ENCODE results near the gene SPNS2. TPM values are rescaled to one million over a fixed set of nuclear protein-coding genes. Genes with fewer than 3 reads are reported as not detected.
A peak's percentile ranks its signal among the peaks of the same experiment; 100 is the strongest.

Gene SPNS2
- total RNA-seq, 2 donors from 2014 or later, result 9.1 to 23.9 TPM

- ATAC-seq (ENCODE audit: insufficient number of reproducible peaks, low FRiP score, low read depth), result no peak
- no peak for DNase-seq (ENCODE audit: low spot score)
- no peaks in the 10 kb centered on the region for H3K9me3 ChIP-seq
Observed at GRCh38 chr17:4559139-4559791, 60.6 kb downstream of the SPNS2 start.

GRCh38 chr17:4559966-4560365, 61.3 kb downstream of the SPNS2 start:
- DNase-seq (ENCODE audit: low spot score) (no peak), ATAC-seq (ENCODE audit: insufficient number of reproducible peaks, low FRiP score, low read depth) (no peak)
- H3K4me3 ChIP-seq, result no peak overlapping the region
- no peaks in the 10 kb centered on the region for H3K36me3 ChIP-seq
- TF ChIP-seq, protein P1, sequence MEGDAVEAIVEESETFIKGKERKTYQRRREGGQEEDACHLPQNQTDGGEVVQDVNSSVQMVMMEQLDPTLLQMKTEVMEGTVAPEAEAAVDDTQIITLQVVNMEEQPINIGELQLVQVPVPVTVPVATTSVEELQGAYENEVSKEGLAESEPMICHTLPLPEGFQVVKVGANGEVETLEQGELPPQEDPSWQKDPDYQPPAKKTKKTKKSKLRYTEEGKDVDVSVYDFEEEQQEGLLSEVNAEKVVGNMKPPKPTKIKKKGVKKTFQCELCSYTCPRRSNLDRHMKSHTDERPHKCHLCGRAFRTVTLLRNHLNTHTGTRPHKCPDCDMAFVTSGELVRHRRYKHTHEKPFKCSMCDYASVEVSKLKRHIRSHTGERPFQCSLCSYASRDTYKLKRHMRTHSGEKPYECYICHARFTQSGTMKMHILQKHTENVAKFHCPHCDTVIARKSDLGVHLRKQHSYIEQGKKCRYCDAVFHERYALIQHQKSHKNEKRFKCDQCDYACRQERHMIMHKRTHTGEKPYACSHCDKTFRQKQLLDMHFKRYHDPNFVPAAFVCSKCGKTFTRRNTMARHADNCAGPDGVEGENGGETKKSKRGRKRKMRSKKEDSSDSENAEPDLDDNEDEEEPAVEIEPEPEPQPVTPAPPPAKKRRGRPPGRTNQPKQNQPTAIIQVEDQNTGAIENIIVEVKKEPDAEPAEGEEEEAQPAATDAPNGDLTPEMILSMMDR (IDR thresholded peaks at IDR 0.05), result no peak
- no peaks in the 10 kb centered on the region for H3K27me3 ChIP-seq (replicated peaks; ENCODE audit: insufficient read depth)
- no peak overlapping the region for H3K27ac ChIP-seq
- peaks cover 6 to 39% of the 10 kb centered on the region in 2 donors for H3K4me1 ChIP-seq (ENCODE audit: control insufficient read depth in 1 of 2, low read depth in 2 of 2)
- H3K9me3 ChIP-seq, result no peaks in the 10 kb centered on the region

More at GRCh38 chr17:4559139-4559791, 60.6 kb downstream of the SPNS2 start:
- H3K27ac ChIP-seq, result no peak overlapping the region
- TF ChIP-seq, protein P1 (IDR thresholded peaks at IDR 0.05), result no peak
- H3K27me3 ChIP-seq (replicated peaks; ENCODE audit: insufficient read depth), result no peaks in the 10 kb centered on the region
- no peak overlapping the region for H3K4me3 ChIP-seq
- H3K4me1 ChIP-seq (ENCODE audit: control insufficient read depth in 1 of 2, low read depth in 2 of 2), result peaks cover 11 to 45% of the 10 kb centered on the region in 2 donors
- no peaks in the 10 kb centered on the region for H3K36me3 ChIP-seq

DNA sequence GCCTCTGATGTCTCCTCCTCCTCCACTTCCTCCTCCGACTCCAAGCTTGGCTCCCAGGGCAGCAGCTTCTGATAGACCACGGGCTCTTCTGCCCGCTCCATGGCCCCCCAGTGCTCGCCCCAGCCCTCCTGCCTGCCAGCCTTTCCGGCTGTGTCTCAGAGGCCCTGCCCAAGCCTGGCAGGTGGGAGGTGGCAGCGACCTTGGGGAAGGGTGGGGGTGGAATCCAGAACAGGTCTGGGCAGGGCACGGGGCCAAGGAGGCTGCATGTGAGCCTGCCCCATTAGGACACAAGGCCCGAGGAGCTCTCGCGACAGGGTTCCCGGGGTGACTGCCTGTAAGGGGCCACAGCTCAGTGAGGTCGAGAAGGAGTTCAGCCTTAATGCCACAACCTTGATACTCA, 61.7 kb downstream of the SPNS2 start, which contains the start of gene GGT6:
Gene GGT6 (minus strand): TSS at position 157 of the 400 bp plus-strand sequence. CDS start 56 bp downstream, at position 101.
- ATAC-seq (ENCODE audit: insufficient number of reproducible peaks, low FRiP score, low read depth), result no peak
- DNase-seq (ENCODE audit: low spot score), result no peak
- H3K9me3 ChIP-seq, result no peaks in the 10 kb centered on the region
- H3K4me3 ChIP-seq, result no peak within 1 kb of the TSS
- H3K27me3 ChIP-seq (replicated peaks; ENCODE audit: insufficient read depth), result no peaks in the 10 kb centered on the region
- no peak within 1 kb of the TSS for H3K27ac ChIP-seq
- H3K4me1 ChIP-seq (ENCODE audit: control insufficient read depth in 1 of 2, low read depth in 2 of 2), result peaks cover 6 to 41% of the 10 kb centered on the region in 2 donors
- H3K36me3 ChIP-seq, result no peaks in the 10 kb centered on the region
- TF ChIP-seq, protein P1 (IDR thresholded peaks at IDR 0.05), result no peak

DNA sequence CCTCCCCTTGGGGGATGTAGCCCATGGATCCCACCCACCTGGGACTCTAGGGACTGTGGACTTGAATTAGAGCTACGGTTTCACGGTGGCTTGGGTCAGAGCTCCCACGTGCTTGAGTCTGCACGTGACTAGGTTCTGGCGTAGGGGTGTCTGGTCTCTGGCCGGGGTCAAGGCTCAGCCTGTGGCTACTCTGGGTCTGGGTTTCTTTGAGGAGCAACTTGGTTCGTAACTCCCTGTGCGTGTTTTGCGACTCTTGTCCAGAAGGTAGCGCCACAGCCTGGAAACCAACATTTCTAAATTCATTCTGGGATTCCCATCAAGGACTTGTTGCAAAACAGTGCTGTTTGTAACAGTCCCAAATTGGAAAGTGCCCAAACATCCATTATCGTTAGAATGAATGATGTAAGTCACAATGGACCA, 62.2 kb downstream of the SPNS2 start:
- Histone ChIP-seq H3K4me1 (ENCODE audit: control insufficient read depth in 1 of 2, low read depth in 2 of 2) (peaks cover 4 to 41% of the 10 kb centered on the region in 2 donors), H3K4me3 (no peak overlapping the region), H3K36me3 (no peaks in the 10 kb centered on the region), H3K27ac (no peak overlapping the region), H3K9me3 (no peaks in the 10 kb centered on the region), H3K27me3 (replicated peaks; ENCODE audit: insufficient read depth) (no peaks in the 10 kb centered on the region)
- ATAC-seq (ENCODE audit: insufficient number of reproducible peaks, low FRiP score, low read depth), result no peak
- TF ChIP-seq, protein P1 (IDR thresholded peaks at IDR 0.05), result no peak
- DNase-seq (ENCODE audit: low spot score), result no peak

- DNase-seq (ENCODE audit: low spot score) (no peak), ATAC-seq (ENCODE audit: insufficient number of reproducible peaks, low FRiP score, low read depth) (peak; percentile 58)
- Histone ChIP-seq H3K27me3 (replicated peaks; ENCODE audit: insufficient read depth) (no peaks in the 10 kb centered on the region), H3K36me3 (no peaks in the 10 kb centered on the region), H3K4me1 (ENCODE audit: control insufficient read depth in 1 of 2, low read depth in 2 of 2) (peaks cover 0 to 38% of the 10 kb centered on the region in 2 donors), H3K9me3 (no peaks in the 10 kb centered on the region), H3K4me3 (peak overlapping the region; percentile 16), H3K27ac (peak overlapping the region; percentile 83 to 84)
- TF ChIP-seq, protein P1 (IDR thresholded peaks at IDR 0.05), result peak; percentile 26
Observed at GRCh38 chr17:4562015-4562969, 63.6 kb downstream of the SPNS2 start.

All from thoracic aorta (tissue), 2 donors.